NCI-H1048 (cell line): ENCODE data around the gene LOX.

Experiments used
- DNase-seq: peaks from one replicate; lab custom pipeline; 2025; lab: John Stamatoyannopoulos, UW

The LOX gene

GRCh38 chr5:122053181-122054109, 24.6 kb downstream of the LOX start:
- no peak for DNase-seq

DNA sequence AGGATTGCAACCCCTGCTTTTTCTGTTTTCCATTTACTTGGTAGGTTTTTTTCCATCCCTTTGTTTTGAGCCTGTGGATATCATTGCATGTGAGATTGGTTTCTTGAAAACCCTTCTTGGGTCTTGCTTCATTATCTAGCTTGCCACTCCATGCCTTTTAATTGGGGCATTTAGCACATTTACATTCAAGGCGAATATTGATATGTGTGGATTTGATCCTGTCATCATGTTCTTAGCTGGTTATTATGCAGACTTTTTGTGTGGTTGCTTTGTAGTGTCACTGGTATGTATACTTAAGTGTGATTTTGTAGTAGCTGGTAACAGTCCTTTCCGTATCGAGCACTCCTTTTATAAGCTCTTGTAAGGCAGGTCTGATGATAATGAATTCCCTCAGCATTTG, 26.5 kb downstream of the LOX start:
- DNase-seq, result no peak

GRCh38 chr5:122050959-122051358, 27.1 kb downstream of the LOX start:
- DNase-seq, result no peak

DNA sequence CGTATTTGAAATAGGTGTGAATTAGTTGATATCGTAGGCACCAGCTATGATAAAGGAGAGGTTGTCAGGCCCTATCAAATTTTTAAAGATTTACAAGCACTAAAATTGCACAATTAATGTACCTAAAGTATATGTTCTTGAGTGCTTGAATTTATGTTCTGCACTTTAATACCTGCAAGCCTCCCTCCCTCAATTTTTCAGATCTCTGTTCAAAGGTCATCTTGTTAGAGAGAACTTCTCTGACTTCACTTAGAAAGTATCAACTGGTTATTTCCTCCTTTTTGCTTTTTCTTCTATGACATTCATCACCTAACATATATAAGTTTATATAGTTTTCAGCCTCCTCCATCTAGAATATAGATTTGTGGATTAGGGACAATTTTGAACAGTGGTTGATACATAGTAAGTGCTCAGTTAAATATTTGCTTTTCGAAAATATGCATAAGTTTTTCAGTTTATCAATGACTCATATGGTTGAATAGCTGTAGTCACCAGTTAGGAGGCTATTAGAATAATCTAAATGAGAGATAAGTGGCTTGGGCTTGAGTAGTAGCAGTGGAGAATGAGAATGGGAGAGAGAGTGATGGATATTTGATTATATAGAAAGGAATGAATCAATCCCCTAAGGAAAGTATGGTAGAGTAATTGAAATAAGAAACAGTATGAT, 37.3 kb downstream of the LOX start:
- DNase-seq, result no peak

DNA sequence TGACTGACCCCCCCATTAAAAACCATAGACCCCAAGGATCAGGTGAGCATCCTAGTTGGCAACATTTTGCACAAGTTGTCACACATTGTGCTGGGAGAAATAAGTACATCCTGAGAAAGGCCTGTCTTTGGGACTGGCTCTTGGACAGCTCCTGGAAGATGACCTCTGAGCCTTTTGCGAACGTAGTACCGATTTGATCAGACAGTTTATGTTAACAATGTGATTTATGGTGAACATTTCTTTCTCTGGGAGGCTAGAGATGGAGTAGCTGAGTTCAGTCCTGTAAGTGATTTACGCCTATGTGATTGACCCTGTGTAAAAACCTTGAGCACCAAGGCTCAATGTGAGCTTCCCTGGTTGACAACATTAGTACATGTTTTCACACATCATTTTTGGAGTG, 41.7 kb downstream of the LOX start:
- DNase-seq, result no peak

DNA sequence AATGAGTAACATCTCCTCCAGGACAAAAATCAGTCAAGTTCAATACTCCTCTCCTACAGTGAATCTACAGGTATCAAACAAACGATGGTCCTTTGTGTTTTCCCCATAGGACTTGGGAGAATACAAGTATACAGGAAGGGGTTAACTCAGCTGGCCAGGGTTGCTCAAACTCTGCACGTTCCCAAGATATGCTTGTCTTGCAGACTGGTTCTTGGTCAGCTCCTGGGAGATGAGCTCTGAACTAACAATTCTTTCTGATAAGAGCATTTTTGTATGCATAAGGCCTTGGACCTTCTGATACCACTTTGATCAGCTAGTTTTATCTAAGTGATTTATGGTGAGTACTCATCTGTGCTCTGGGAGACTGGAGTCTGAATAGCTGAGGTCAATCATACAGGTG, 42.1 kb downstream of the LOX start:
- DNase-seq, result no peak

DNA sequence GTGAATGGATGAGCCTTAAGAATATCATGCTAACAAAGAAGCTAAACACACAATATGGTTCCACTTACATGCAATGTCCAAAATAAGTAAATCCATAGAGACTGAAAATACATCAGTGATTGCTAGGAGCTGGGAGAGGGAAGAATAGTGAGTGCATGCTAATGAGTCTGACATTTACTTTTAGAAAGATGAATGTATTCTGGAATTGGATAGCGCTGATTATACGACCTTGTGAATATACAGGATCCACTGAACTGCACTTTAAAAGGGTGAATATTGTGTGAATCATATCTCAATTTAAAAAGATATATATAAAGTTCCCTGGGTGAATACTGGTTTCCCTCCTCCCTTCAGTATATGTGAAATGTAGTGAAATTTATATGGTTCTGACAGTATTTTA, 46.2 kb downstream of the LOX start:
- DNase-seq, result no peak

- DNase-seq, result no peak
Measured at GRCh38 chr5:122030251-122030650, 47.8 kb downstream of the LOX start.

DNA sequence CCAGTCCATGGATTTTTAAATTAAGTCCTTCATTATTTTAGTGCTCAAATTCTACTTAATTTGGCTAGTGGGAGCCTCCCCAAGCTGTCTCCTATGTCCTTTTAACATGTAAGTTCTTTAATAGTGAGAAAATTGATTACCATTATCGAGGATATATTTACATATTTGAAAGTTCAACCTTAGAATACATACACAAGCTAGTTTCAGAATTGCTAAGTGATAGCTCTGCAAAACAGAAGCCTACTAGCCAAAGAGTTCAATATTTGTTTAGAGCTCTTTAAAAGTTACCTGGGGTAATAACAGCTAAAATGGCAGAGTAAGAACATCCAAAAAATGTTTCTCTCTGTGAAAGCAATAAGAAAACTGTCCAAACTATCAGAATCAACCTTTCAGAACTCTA, 48.2 kb downstream of the LOX start:
- no peak for DNase-seq

- DNase-seq, result no peak
Measured at GRCh38 chr5:122022966-122023365, 55.1 kb downstream of the LOX start.

- no peak for DNase-seq
Measured at GRCh38 chr5:122019919-122020590, 58.0 kb downstream of the LOX start.

DNA sequence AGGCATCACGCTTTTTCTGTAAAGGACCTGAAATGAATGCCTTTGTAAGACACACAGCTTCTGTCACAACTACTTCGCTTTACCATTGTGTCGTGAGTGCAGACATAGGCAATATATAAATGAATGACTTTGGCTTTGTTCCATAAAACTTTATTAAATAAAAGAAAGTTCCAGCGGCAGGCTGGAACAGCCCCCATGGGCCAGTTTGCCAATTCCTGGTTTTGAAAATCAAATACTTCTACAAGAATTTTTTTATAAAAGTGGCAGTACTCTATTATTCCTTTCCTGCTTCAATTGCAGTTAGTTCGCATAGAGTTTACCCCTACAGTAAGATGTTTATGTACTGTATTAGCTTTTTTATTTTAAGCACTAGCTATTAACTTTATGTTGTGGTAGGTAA, 62.6 kb downstream of the LOX start:
- no peak for DNase-seq

GRCh38 chr5:122014236-122014935, 63.7 kb downstream of the LOX start:
- DNase-seq, result no peak
